ENCODE data around the gene HDC. TPM values are rescaled to one million over a fixed set of nuclear protein-coding genes. Genes with fewer than 3 reads are reported as not detected.

HDC gene
- total and polyA plus RNA-seq, 7 donors: 0.16 to 2.4 (median 1.2) TPM; not detected in 1

DNA sequence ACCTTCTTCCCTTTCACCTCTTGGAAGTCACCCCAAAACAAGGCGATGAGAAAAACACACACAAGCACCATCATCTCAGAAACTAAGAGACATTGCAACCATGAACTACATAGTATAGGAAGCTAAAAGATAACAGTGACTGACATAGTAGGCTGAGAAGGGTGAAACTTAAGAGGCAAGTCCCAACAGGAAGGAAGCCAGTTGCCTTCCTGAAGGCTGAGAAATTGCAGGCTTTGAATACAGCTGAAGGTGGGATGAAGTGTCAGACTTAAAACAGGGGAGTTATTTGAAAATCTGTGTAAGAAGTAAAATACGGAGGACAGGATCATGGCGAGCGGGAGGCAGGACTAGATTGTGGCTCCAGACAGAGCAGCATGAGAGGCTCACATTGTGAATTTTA, 55.7 kb downstream of the HDC start:
- H3K4me3 ChIP-seq: no peak overlapping the region
- no peak for DNase-seq
- intact Hi-C loops (cut with DNase I): no loop called here

DNA sequence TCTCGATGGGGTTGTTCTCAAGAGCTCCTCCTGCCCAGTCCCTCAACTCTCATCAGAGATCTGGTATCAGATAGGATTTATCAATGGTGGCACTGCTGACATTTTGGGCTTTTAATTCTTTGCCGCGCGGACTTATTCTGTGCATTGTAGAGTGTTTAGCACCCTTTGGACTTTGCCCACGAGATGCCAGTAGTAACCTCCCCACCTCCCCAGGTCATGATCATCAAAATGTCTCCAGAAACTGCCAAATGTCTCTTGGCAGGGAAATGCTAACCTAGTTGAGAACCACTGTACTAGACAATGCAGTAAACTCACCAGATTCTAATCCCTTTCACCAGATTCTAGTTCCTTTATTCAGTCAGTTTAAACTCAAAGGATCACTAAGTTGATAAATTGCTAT, 59.5 kb downstream of the HDC start:
- Histone ChIP-seq H3K4me1 (no peaks in the 10 kb centered on the region), H3K27me3 (no peaks in the 10 kb centered on the region), H3K9me3 (no peaks in the 10 kb centered on the region), H3K36me3 (no peaks in the 10 kb centered on the region), H3K27ac (no peak overlapping the region), H3K4me3 (no peak overlapping the region)
- intact Hi-C loops (cut with DNase I): no loop called here
- TF ChIP-seq, protein P1, sequence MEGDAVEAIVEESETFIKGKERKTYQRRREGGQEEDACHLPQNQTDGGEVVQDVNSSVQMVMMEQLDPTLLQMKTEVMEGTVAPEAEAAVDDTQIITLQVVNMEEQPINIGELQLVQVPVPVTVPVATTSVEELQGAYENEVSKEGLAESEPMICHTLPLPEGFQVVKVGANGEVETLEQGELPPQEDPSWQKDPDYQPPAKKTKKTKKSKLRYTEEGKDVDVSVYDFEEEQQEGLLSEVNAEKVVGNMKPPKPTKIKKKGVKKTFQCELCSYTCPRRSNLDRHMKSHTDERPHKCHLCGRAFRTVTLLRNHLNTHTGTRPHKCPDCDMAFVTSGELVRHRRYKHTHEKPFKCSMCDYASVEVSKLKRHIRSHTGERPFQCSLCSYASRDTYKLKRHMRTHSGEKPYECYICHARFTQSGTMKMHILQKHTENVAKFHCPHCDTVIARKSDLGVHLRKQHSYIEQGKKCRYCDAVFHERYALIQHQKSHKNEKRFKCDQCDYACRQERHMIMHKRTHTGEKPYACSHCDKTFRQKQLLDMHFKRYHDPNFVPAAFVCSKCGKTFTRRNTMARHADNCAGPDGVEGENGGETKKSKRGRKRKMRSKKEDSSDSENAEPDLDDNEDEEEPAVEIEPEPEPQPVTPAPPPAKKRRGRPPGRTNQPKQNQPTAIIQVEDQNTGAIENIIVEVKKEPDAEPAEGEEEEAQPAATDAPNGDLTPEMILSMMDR (IDR thresholded peaks at IDR 0.05): no peak
- no peak for TF ChIP-seq EP300 (IDR thresholded peaks at IDR 0.05)
- no peak for TF ChIP-seq POLR2AphosphoS5 (IDR thresholded peaks at IDR 0.05)
- no peak for TF ChIP-seq POLR2A (IDR thresholded peaks at IDR 0.05)
- DNase-seq: no peak
- whole genome bisulfite sequencing, 2 donors: 89 to 93% methylated on average over 5 of the region's 5 CpGs

More for the DNA sequence above, 55.7 kb downstream of the HDC start:
- Histone ChIP-seq H3K4me1 (no peaks in the 10 kb centered on the region), H3K27ac (no peak overlapping the region), H3K27me3 (no peaks in the 10 kb centered on the region), H3K9me3 (peaks cover 0 to 4% (median 1%) of the 10 kb centered on the region in 4 donors), H3K36me3 (no peaks in the 10 kb centered on the region)
- WGBS, 2 donors: 94 to 95% methylated on average over 4 of the region's 4 CpGs
- no peak for TF ChIP-seq EP300 (IDR thresholded peaks at IDR 0.05)
- no peak for TF ChIP-seq POLR2A (IDR thresholded peaks at IDR 0.05)
- TF ChIP-seq, protein P1 (IDR thresholded peaks at IDR 0.05): no peak
- no peak for TF ChIP-seq POLR2AphosphoS5 (IDR thresholded peaks at IDR 0.05)

DNA sequence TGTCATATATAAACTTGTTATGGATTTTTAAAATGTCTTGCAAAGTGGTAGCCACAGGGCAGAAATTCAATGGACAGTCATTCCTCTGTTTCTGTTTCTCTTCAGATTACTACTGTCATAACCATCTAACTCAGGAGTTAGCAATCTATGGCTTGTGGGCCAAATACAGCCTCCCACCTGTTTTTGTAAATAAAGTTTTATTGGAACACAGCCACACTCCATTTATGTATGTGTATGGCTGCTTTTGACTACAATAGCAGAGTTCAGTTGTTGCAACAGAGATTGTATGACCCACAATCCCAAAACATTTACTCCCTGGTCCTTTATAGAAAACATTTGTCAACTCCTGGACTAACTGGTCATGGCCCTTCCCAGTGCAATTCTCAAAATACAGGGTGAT, 63.5 kb downstream of the HDC start:
- DNase-seq: no peak
- Histone ChIP-seq H3K4me3 (no peak overlapping the region), H3K27ac (no peak overlapping the region), H3K4me1 (no peaks in the 10 kb centered on the region), H3K27me3 (no peaks in the 10 kb centered on the region), H3K36me3 (no peaks in the 10 kb centered on the region), H3K9me3 (no peaks in the 10 kb centered on the region)
- intact Hi-C loops (cut with DNase I): no loop called here
- no peak for TF ChIP-seq EP300 (IDR thresholded peaks at IDR 0.05)
- no peak for TF ChIP-seq POLR2AphosphoS5 (IDR thresholded peaks at IDR 0.05)
- TF ChIP-seq POLR2A (IDR thresholded peaks at IDR 0.05): no peak
- TF ChIP-seq, protein P1 (IDR thresholded peaks at IDR 0.05): no peak

DNA sequence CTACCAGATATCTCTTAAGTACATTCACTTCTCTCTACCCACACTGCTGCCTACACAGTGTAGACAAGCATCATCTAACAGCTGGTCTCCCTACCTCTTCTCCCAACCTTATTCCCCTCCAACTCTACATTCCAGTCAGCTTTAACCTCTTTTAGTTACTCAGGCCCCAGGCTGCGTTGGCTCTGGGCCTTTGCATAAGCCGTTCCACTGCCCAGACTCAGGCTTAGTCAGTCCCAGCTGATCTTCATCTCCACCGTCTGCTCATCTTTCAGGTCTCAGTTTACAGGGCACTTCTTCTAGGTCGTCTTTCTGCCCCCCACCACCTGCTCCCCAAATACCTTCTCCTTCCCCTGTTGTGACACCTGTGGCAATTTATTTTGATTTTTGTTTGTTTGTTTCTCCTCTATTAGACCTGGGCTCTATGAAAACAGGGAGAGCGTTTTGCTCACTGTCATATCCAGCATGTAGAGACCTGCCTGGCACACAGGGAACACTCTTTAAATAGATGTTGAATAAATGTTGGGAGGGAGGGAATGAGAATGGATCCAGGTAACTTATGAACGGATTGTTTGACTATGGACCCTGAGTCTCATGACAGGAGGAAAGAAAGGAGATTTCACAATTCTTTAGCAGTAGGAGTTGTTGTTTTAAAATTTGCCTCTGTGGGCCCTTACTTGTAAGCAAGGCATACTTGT, 72.5 kb downstream of the HDC start:
- Histone ChIP-seq H3K27ac (no peak overlapping the region), H3K4me1 (no peaks in the 10 kb centered on the region), H3K9me3 (no peaks in the 10 kb centered on the region), H3K27me3 (no peaks in the 10 kb centered on the region), H3K36me3 (no peaks in the 10 kb centered on the region), H3K4me3 (no peak overlapping the region)
- intact Hi-C loops (cut with DNase I): no loop called here
- 91 to 94% methylated on average over 6 of the region's 6 CpGs for WGBS, 2 donors
- no peak for DNase-seq
- TF ChIP-seq POLR2AphosphoS5 (IDR thresholded peaks at IDR 0.05): no peak
- TF ChIP-seq EP300 (IDR thresholded peaks at IDR 0.05): no peak
- TF ChIP-seq, protein P1 (IDR thresholded peaks at IDR 0.05): no peak
- no peak for TF ChIP-seq POLR2A (IDR thresholded peaks at IDR 0.05)

DNA sequence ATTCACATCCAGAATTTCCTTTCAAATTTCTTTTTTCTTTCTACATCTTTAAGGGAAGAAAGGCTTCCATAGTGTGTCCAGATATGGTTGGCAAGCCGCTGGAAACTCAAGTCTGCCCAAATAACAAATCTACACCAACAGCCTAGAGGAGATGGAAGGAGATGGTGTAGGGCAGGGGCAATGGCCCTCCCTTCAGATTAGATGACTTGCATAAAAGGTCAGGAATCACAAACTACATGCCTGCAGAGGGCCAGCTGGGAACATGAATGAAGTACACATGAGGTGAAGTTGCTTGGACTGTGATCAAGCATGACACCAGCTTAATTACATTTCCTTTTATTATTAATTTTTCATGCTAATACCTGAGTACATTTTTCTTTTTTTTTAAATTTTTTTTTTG, 73.4 kb downstream of the HDC start:
- DNase-seq: no peak
- H3K36me3 ChIP-seq: no peaks in the 10 kb centered on the region
- no peaks in the 10 kb centered on the region for H3K27me3 ChIP-seq
- H3K4me1 ChIP-seq: no peaks in the 10 kb centered on the region
- H3K27ac ChIP-seq: no peak overlapping the region
- intact Hi-C loops (cut with DNase I): no loop called here
- H3K9me3 ChIP-seq: no peaks in the 10 kb centered on the region
- WGBS, 2 donors: 96 to 97% methylated on average over 1 of the region's 1 CpG
- no peak overlapping the region for H3K4me3 ChIP-seq
- TF ChIP-seq, protein P1 (IDR thresholded peaks at IDR 0.05): no peak
- TF ChIP-seq POLR2AphosphoS5 (IDR thresholded peaks at IDR 0.05): no peak
- no peak for TF ChIP-seq EP300 (IDR thresholded peaks at IDR 0.05)
- TF ChIP-seq POLR2A (IDR thresholded peaks at IDR 0.05): no peak

All from sigmoid colon (tissue), 7 donors.